ENCODE results near the gene AVEN. TPM values are rescaled to one million over a fixed set of nuclear protein-coding genes. Genes with fewer than 3 reads are reported as not detected.

The AVEN gene
- total and polyA plus RNA-seq, 2 experiments from 2014 or later: 7.7 to 10.3 TPM

GRCh38 chr15:33864360-33865075 lies 174.5 kb downstream of the AVEN start:
- Mint-ChIP-seq H3K27me3 (ENCODE audit: insufficient read depth, low read depth, poor library complexity) (peaks cover 2% of the 10 kb centered on the region), H3K9me3 (no peaks in the 10 kb centered on the region), H3K27ac (no peak overlapping the region), H3K36me3 (ENCODE audit: low read depth) (no peaks in the 10 kb centered on the region; the same call in 1 of the 3 replicates), H3K4me3 (no peak overlapping the region), H3K4me1 (peaks cover 21% of the 10 kb centered on the region)
- peaks cover 11% of the 10 kb centered on the region; the same call in 1 of the 2 replicates for H3K4me1 ChIP-seq (ENCODE audit: insufficient read depth)
- H3K4me2 ChIP-seq: no peak overlapping the region
- DNase-seq (ENCODE audit: low spot score) (no peak), ATAC-seq (no peak)
- H2AFZ ChIP-seq: no peak overlapping the region
- H3K27ac ChIP-seq (ENCODE audit: low read depth): no peak overlapping the region
- H3K9me2 ChIP-seq (ENCODE audit: insufficient read depth): peaks cover 4% of the 10 kb centered on the region; the same call in 1 of the 2 replicates
- TF ChIP-seq EZH2phosphoT487 (IDR thresholded peaks at IDR 0.05; ENCODE audit: unreplicated experiment): no peak
- TF ChIP-seq, protein P1, sequence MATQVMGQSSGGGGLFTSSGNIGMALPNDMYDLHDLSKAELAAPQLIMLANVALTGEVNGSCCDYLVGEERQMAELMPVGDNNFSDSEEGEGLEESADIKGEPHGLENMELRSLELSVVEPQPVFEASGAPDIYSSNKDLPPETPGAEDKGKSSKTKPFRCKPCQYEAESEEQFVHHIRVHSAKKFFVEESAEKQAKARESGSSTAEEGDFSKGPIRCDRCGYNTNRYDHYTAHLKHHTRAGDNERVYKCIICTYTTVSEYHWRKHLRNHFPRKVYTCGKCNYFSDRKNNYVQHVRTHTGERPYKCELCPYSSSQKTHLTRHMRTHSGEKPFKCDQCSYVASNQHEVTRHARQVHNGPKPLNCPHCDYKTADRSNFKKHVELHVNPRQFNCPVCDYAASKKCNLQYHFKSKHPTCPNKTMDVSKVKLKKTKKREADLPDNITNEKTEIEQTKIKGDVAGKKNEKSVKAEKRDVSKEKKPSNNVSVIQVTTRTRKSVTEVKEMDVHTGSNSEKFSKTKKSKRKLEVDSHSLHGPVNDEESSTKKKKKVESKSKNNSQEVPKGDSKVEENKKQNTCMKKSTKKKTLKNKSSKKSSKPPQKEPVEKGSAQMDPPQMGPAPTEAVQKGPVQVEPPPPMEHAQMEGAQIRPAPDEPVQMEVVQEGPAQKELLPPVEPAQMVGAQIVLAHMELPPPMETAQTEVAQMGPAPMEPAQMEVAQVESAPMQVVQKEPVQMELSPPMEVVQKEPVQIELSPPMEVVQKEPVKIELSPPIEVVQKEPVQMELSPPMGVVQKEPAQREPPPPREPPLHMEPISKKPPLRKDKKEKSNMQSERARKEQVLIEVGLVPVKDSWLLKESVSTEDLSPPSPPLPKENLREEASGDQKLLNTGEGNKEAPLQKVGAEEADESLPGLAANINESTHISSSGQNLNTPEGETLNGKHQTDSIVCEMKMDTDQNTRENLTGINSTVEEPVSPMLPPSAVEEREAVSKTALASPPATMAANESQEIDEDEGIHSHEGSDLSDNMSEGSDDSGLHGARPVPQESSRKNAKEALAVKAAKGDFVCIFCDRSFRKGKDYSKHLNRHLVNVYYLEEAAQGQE (IDR thresholded peaks at IDR 0.05; ENCODE audit: unreplicated experiment): no peak
- TF ChIP-seq CREB1 (CRISPR knock-in tag; IDR thresholded peaks at IDR 0.05; ENCODE audit: low read depth): no peak
- no peak for TF ChIP-seq ZNF114 (CRISPR knock-in tag; IDR thresholded peaks at IDR 0.05)
- TF ChIP-seq CTCF (conservative IDR thresholded peaks at IDR 0.05; ENCODE audit: low read depth in 2 of 2): no peak
- no peak for TF ChIP-seq ZNF331 (CRISPR knock-in tag; IDR thresholded peaks at IDR 0.05; ENCODE audit: low read depth)
- TF ChIP-seq ZNF462 (CRISPR knock-in tag; IDR thresholded peaks at IDR 0.05): no peak
- TF ChIP-seq, protein P2, sequence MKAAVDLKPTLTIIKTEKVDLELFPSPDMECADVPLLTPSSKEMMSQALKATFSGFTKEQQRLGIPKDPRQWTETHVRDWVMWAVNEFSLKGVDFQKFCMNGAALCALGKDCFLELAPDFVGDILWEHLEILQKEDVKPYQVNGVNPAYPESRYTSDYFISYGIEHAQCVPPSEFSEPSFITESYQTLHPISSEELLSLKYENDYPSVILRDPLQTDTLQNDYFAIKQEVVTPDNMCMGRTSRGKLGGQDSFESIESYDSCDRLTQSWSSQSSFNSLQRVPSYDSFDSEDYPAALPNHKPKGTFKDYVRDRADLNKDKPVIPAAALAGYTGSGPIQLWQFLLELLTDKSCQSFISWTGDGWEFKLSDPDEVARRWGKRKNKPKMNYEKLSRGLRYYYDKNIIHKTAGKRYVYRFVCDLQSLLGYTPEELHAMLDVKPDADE (IDR thresholded peaks at IDR 0.05): no peak
- TF ChIP-seq POLR2AphosphoS5 (IDR thresholded peaks at IDR 0.05; ENCODE audit: low read depth): no peak
- TF ChIP-seq JUNB (IDR thresholded peaks at IDR 0.05; ENCODE audit: unreplicated experiment): no peak
- no peak for TF ChIP-seq NANOG (IDR thresholded peaks at IDR 0.05; ENCODE audit: borderline replicate concordance)
- no peak for TF ChIP-seq EZH2 (IDR thresholded peaks at IDR 0.05; ENCODE audit: low read depth, unreplicated experiment)
- no peak for TF ChIP-seq STAT1 (IDR thresholded peaks at IDR 0.05; ENCODE audit: unreplicated experiment)
- H3K27me3 ChIP-seq (ENCODE audit: insufficient read depth): no peaks in the 10 kb centered on the region
- no peaks in the 10 kb centered on the region for H3K36me3 ChIP-seq (ENCODE audit: insufficient read depth)
- H3K79me2 ChIP-seq (replicated peaks; ENCODE audit: insufficient read depth): no peaks in the 10 kb centered on the region
- H4K20me1 ChIP-seq (replicated peaks; ENCODE audit: insufficient read depth): no peaks in the 10 kb centered on the region
- no peak overlapping the region for H3K4me3 ChIP-seq
- no peaks in the 10 kb centered on the region for H3F3A ChIP-seq (replicated peaks; ENCODE audit: low read depth)

All from GM23338 (cell line).